ENCODE data around the gene SLC8A2.
A peak's percentile ranks its signal among the peaks of the same experiment; 100 is the strongest.

The SLC8A2 gene

GRCh38 chr19:47471381-47471732 lies 336 bp downstream of the SLC8A2 start:
- H3K9me3 ChIP-seq (ENCODE audit: control insufficient read depth, insufficient read depth, low read depth, low read length), result no peaks in the 10 kb centered on the region
- no peak overlapping the region for H3K9ac ChIP-seq (ENCODE audit: low read length)
- peaks cover 3% of the 10 kb centered on the region; the same call in 1 of the 2 replicates for H3K36me3 ChIP-seq (ENCODE audit: control insufficient read depth, insufficient read depth, low read length)
- peaks cover 27% of the 10 kb centered on the region for H3K27me3 ChIP-seq (ENCODE audit: control insufficient read depth, insufficient read depth, low read length)
- H3K4me1 ChIP-seq (ENCODE audit: control insufficient read depth, insufficient read depth, low read length), result peaks cover 31% of the 10 kb centered on the region
- H3K27ac ChIP-seq (ENCODE audit: low read depth, low read length), result no peak overlapping the region
- peak overlapping the region; percentile 75 for H3K4me3 ChIP-seq (ENCODE audit: low read depth, low read length)

DNA sequence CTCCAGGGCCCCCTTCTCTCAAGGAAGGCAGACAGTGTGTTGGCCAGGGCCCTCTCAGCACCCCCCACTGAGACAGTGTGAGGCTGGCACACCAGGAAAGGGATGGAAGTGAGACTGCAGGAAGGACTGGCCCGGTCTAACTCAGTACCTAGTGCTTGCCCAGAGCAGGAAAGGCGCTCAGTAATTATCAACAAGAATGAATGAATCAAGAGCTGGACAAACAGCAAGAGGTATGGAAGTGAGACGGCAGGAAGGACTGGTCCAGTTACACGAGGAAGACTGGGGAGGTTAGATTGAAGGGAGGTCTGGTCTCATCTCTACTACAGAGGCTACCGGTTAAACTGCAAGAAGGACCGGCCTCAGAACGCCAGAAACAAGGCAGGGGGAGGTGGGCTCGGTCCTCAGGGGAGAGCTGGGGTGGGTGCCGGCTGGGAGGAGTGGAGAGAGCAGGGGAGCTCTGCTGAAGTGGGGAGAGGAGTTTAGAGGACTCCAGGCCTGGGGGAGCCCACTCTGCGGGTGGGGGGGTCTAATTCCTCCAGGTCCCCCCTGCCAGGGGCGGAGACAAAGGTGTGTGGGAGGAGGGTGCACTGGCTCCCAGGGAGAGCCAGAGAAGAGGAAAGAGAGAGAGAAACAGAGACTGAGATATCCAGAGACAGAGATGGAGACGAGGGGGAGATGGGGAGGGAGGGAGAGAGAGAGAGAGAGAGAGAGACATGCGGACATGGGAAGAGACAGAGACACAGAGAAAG lies 1.1 kb downstream of the SLC8A2 start:
- H3K4me1 ChIP-seq (ENCODE audit: control insufficient read depth, insufficient read depth, low read length), result peaks cover 31% of the 10 kb centered on the region
- peaks cover 27% of the 10 kb centered on the region for H3K27me3 ChIP-seq (ENCODE audit: control insufficient read depth, insufficient read depth, low read length)
- peaks cover 3% of the 10 kb centered on the region; the same call in 1 of the 2 replicates for H3K36me3 ChIP-seq (ENCODE audit: control insufficient read depth, insufficient read depth, low read length)
- no peaks in the 10 kb centered on the region for H3K9me3 ChIP-seq (ENCODE audit: control insufficient read depth, insufficient read depth, low read depth, low read length)
- H3K9ac ChIP-seq (ENCODE audit: low read length), result no peak overlapping the region
- H3K4me3 ChIP-seq (ENCODE audit: low read depth, low read length), result peak overlapping the region; percentile 75
- no peak overlapping the region for H3K27ac ChIP-seq (ENCODE audit: low read depth, low read length)

DNA sequence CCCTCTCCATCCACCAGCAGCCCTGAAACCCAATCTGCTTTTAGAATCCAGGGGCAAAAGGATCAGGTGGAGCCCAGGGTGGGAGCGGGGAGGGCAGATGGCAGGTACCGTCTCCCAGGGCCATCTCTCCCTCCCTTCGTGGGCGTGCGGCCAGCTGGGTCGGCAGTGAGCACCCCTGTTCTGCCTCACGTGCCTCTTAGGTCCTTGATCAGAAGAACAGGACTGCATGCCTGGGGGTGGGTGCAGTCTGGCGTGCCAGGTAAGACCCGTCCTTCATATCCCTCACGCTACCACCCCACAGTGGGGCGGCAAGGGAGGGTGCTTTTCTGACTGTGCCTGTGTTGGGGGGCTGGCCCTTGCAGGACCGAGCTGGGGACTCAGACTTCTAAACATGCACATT lies 2.0 kb downstream of the SLC8A2 start:
- Histone ChIP-seq H3K4me1 (ENCODE audit: control insufficient read depth, insufficient read depth, low read length) (peaks cover 34% of the 10 kb centered on the region), H3K27ac (ENCODE audit: low read depth, low read length) (no peak overlapping the region), H3K36me3 (ENCODE audit: control insufficient read depth, insufficient read depth, low read length) (no peaks in the 10 kb centered on the region), H3K9ac (ENCODE audit: low read length) (no peak overlapping the region), H3K4me3 (ENCODE audit: low read depth, low read length) (no peak overlapping the region), H3K9me3 (ENCODE audit: control insufficient read depth, insufficient read depth, low read depth, low read length) (no peaks in the 10 kb centered on the region), H3K27me3 (ENCODE audit: control insufficient read depth, insufficient read depth, low read length) (peaks cover 27% of the 10 kb centered on the region)

DNA sequence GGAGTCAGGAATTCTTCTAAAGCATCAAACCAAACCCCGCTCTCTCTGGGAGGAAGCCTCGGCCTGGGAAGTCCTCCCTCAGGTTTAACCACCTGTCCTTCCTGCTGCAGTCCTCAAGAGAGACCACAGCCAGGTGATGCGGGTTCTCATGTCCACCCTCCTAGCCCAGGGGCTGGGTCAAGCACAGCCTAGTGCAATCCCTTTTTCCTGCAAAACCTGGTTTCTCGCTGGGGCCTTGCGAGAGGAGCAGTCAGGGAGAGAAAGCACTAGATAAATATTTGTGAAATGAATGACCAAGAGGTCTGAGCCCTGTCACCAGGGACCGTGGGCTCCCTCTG lies 2.4 kb downstream of the SLC8A2 start:
- Histone ChIP-seq H3K4me3 (ENCODE audit: low read depth, low read length) (no peak overlapping the region), H3K9me3 (ENCODE audit: control insufficient read depth, insufficient read depth, low read depth, low read length) (no peaks in the 10 kb centered on the region), H3K27me3 (ENCODE audit: control insufficient read depth, insufficient read depth, low read length) (peaks cover 27% of the 10 kb centered on the region), H3K36me3 (ENCODE audit: control insufficient read depth, insufficient read depth, low read length) (no peaks in the 10 kb centered on the region), H3K9ac (ENCODE audit: low read length) (no peak overlapping the region), H3K27ac (ENCODE audit: low read depth, low read length) (no peak overlapping the region), H3K4me1 (ENCODE audit: control insufficient read depth, insufficient read depth, low read length) (peaks cover 38% of the 10 kb centered on the region)

DNA sequence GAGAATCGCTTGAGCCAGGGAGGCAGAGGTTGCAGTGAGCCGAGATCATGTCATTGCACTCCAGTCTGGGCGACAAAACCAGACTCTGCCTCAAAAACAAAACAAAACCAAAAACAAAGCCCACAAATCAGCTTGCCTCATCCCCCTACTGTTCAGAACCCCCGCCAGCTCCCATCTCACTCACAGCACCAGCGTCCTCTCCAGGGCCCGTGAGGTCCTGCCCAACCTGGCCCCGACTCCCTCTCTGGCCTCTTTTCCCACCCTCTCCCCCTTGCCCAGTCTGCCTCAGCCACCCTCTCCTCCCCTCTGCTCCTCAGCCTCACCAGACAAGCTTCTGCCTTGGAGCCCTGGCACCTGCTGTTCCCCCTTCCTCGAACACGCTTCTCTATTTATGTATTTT lies 3.8 kb downstream of the SLC8A2 start:
- H3K4me1 ChIP-seq (ENCODE audit: control insufficient read depth, insufficient read depth, low read length), result peaks cover 38% of the 10 kb centered on the region
- H3K27ac ChIP-seq (ENCODE audit: low read depth, low read length), result no peak overlapping the region
- no peak overlapping the region for H3K9ac ChIP-seq (ENCODE audit: low read length)
- no peaks in the 10 kb centered on the region for H3K9me3 ChIP-seq (ENCODE audit: control insufficient read depth, insufficient read depth, low read depth, low read length)
- no peaks in the 10 kb centered on the region for H3K36me3 ChIP-seq (ENCODE audit: control insufficient read depth, insufficient read depth, low read length)
- no peak overlapping the region for H3K4me3 ChIP-seq (ENCODE audit: low read depth, low read length)
- peaks cover 27% of the 10 kb centered on the region for H3K27me3 ChIP-seq (ENCODE audit: control insufficient read depth, insufficient read depth, low read length)

DNA sequence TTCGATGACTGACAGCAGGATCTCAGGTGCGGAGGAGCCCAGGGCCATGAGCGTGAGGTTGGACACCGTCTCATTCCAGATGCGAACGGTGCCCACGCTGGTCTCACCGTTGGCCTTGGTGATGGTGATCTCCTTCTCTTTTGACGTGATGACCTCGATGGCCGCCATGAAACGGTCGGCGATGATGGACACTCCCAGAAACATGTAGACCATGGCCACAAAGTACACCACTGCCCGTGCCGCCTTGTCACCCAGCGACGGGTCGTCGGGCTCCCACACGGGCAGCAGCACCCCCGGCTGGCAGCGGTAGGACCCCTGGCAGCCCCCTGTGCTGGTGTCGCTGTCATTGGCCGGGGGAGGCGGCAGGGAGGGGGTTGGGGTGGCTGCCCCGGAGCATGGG lies 5.7 kb downstream of the SLC8A2 start:
- H3K27me3 ChIP-seq (ENCODE audit: control insufficient read depth, insufficient read depth, low read length), result peaks cover 24% of the 10 kb centered on the region
- no peak overlapping the region for H3K9ac ChIP-seq (ENCODE audit: low read length)
- H3K36me3 ChIP-seq (ENCODE audit: control insufficient read depth, insufficient read depth, low read length), result no peaks in the 10 kb centered on the region
- no peak overlapping the region for H3K4me3 ChIP-seq (ENCODE audit: low read depth, low read length)
- no peak overlapping the region for H3K27ac ChIP-seq (ENCODE audit: low read depth, low read length)
- H3K4me1 ChIP-seq (ENCODE audit: control insufficient read depth, insufficient read depth, low read length), result peaks cover 35% of the 10 kb centered on the region
- no peaks in the 10 kb centered on the region for H3K9me3 ChIP-seq (ENCODE audit: control insufficient read depth, insufficient read depth, low read depth, low read length)

GRCh38 chr19:47464675-47465419 lies 6.8 kb downstream of the SLC8A2 start:
- Histone ChIP-seq H3K9ac (ENCODE audit: low read length) (no peak overlapping the region), H3K4me3 (ENCODE audit: low read depth, low read length) (no peak overlapping the region), H3K27me3 (ENCODE audit: control insufficient read depth, insufficient read depth, low read length) (peaks cover 16% of the 10 kb centered on the region), H3K9me3 (ENCODE audit: control insufficient read depth, insufficient read depth, low read depth, low read length) (no peaks in the 10 kb centered on the region), H3K27ac (ENCODE audit: low read depth, low read length) (no peak overlapping the region), H3K36me3 (ENCODE audit: control insufficient read depth, insufficient read depth, low read length) (no peaks in the 10 kb centered on the region), H3K4me1 (ENCODE audit: control insufficient read depth, insufficient read depth, low read length) (peaks cover 28% of the 10 kb centered on the region)

DNA sequence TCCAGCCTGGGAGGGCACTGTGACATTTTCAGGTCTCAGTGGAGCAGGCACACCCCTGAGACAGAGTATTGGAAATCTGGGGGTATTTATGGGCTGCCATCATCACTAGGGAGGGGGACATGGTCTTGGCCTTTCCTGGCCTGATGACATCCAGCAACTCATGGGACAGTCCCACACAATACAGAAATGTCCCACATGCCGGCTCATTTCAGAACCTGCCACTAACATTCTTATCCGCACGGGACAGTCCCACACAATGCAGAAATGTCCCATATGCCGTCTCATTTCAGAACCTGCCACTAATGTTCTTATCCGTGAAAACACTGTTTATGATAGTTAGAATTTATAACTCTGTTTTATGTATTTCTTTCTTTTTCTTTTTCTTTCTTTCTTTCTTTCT lies 9.8 kb downstream of the SLC8A2 start:
- Histone ChIP-seq H3K27ac (ENCODE audit: low read depth, low read length) (no peak overlapping the region), H3K9ac (ENCODE audit: low read length) (no peak overlapping the region), H3K9me3 (ENCODE audit: control insufficient read depth, insufficient read depth, low read depth, low read length) (no peaks in the 10 kb centered on the region), H3K27me3 (ENCODE audit: control insufficient read depth, insufficient read depth, low read length) (peaks cover 31% of the 10 kb centered on the region), H3K4me1 (ENCODE audit: control insufficient read depth, insufficient read depth, low read length) (peaks cover 7% of the 10 kb centered on the region), H3K4me3 (ENCODE audit: low read depth, low read length) (no peak overlapping the region), H3K36me3 (ENCODE audit: control insufficient read depth, insufficient read depth, low read length) (no peaks in the 10 kb centered on the region)

GRCh38 chr19:47459477-47459876 lies 12.2 kb downstream of the SLC8A2 start:
- Histone ChIP-seq H3K36me3 (ENCODE audit: control insufficient read depth, insufficient read depth, low read length) (no peaks in the 10 kb centered on the region), H3K4me1 (ENCODE audit: control insufficient read depth, insufficient read depth, low read length) (peaks cover 1% of the 10 kb centered on the region; the same call in 1 of the 2 replicates), H3K4me3 (ENCODE audit: low read depth, low read length) (no peak overlapping the region), H3K27me3 (ENCODE audit: control insufficient read depth, insufficient read depth, low read length) (peaks cover 43% of the 10 kb centered on the region), H3K27ac (ENCODE audit: low read depth, low read length) (no peak overlapping the region), H3K9ac (ENCODE audit: low read length) (no peak overlapping the region), H3K9me3 (ENCODE audit: control insufficient read depth, insufficient read depth, low read depth, low read length) (peaks cover 4% of the 10 kb centered on the region; the same call in 1 of the 2 replicates)

DNA sequence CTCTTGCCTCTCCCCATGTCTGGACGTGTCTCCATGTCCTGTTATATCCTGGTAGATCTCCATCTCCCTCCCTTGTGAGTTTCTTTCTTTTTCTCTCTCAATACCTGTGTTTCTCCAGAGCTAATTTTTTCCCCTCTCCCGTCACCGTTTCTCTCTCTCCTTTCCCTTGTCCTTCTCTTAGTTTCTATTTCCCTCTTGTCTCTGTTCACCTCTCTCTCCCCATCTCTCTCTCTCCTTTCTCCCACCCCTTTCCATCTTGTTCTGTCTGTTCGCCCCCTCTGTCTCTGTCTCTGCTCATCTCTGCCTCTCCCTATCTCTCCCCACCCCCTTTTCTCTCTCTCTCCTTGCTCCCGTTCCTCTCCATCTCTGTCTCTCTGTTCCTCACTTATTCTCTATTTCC lies 13.0 kb downstream of the SLC8A2 start:
- H3K27me3 ChIP-seq (ENCODE audit: control insufficient read depth, insufficient read depth, low read length), result peaks cover 43% of the 10 kb centered on the region
- no peaks in the 10 kb centered on the region for H3K4me1 ChIP-seq (ENCODE audit: control insufficient read depth, insufficient read depth, low read length)
- H3K27ac ChIP-seq (ENCODE audit: low read depth, low read length), result no peak overlapping the region
- H3K36me3 ChIP-seq (ENCODE audit: control insufficient read depth, insufficient read depth, low read length), result no peaks in the 10 kb centered on the region
- no peak overlapping the region for H3K9ac ChIP-seq (ENCODE audit: low read length)
- no peak overlapping the region for H3K4me3 ChIP-seq (ENCODE audit: low read depth, low read length)
- peaks cover 4% of the 10 kb centered on the region; the same call in 1 of the 2 replicates for H3K9me3 ChIP-seq (ENCODE audit: control insufficient read depth, insufficient read depth, low read depth, low read length)

GRCh38 chr19:47456721-47457474 lies 14.8 kb downstream of the SLC8A2 start:
- peaks cover 43% of the 10 kb centered on the region for H3K27me3 ChIP-seq (ENCODE audit: control insufficient read depth, insufficient read depth, low read length)
- H3K27ac ChIP-seq (ENCODE audit: low read depth, low read length), result no peak overlapping the region
- no peaks in the 10 kb centered on the region for H3K36me3 ChIP-seq (ENCODE audit: control insufficient read depth, insufficient read depth, low read length)
- H3K9me3 ChIP-seq (ENCODE audit: control insufficient read depth, insufficient read depth, low read depth, low read length), result peaks cover 4% of the 10 kb centered on the region; the same call in 1 of the 2 replicates
- no peaks in the 10 kb centered on the region for H3K4me1 ChIP-seq (ENCODE audit: control insufficient read depth, insufficient read depth, low read length)
- peak overlapping the region; percentile 26; the same call in 1 of the 2 replicates for H3K4me3 ChIP-seq (ENCODE audit: low read depth, low read length)
- H3K9ac ChIP-seq (ENCODE audit: low read length), result no peak overlapping the region
